HTERT RPE-1 (cell line): ENCODE measurements around the gene ANTXRL.
"Not testable (repeated sequence)": the region's sequence is repeated elsewhere in the genome, so short reads cannot be mapped to it uniquely, and the experiment has no call there.

Source experiments
- in situ Hi-C: fragments of 300-500 bp; cut with MboI; formaldehyde crosslinking; loops from 4 replicates; pipeline ENCODE4 v1.14.3; 2020; ENCODE audit warnings: low sequenced_read_pairs

The ANTXRL gene

DNA sequence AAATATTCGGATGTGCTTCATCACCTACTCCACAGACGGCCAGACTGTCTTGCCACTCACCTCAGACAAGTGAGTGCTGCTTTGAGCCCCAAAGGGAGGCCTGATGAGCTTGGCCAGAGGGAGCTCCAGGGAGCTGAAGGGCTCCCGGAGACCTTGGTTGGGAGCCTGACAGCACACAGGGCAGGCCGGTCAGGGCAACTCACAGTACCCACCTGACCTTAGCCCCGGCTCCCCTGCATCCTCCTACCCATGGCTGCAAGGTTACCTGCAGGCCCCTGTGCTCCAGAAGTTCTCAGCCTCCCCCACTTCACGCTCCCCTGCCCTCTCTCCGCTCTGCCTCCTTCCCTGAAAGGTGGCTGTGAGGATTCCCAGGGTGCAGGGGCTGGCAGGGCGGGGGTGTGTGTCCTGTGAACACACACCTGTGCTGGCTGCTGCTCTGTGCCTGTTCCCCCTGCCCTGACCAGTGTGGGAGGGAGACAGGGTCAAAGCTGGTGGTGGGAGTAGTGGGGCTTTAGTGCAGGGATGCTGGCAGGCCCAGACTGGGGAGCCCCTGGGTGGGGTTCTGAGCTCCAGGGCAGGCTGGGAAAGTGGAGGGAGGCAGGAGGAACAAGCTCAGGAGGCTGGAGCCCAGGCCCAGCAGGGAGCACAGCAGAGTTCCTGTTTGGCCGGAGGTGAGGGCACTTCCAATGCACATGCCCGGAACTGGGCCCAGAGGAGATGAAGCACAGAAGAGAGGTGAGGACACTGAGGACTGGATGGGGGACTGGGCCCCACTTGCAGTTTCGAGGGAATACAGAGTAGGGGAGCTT, 7.2 kb downstream of the ANTXRL start:
- in situ Hi-C loops, result no loop called here

DNA sequence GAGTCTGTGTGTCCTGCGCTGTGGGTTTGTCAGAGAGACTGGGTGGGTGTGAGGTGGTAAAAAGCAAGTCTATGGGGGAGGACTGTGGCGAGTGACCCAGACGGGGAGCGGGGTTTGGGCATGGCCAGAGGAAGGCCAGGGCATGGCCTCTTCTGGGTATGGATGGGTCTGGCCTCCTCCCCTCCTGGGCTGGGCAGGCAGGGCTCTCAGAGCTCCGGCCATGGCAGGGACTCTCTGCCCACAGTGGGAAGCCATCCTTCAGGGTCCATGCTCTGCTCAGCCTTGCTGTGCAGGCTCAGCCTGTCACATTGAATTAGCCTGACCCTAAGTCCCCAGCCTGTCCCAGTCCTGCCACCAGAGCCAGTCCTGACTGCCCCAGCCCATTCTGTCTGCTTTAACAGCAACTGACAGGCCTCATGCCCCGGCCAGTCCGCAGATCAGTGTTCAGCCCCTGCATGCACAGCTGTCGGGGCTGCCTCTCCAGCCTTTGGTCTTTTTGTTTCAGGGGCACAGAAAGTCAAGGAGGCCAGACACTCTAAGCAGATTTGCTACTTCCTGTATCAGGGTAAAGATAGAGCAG, 7.9 kb downstream of the ANTXRL start:
- in situ Hi-C loops, result no loop called here

DNA sequence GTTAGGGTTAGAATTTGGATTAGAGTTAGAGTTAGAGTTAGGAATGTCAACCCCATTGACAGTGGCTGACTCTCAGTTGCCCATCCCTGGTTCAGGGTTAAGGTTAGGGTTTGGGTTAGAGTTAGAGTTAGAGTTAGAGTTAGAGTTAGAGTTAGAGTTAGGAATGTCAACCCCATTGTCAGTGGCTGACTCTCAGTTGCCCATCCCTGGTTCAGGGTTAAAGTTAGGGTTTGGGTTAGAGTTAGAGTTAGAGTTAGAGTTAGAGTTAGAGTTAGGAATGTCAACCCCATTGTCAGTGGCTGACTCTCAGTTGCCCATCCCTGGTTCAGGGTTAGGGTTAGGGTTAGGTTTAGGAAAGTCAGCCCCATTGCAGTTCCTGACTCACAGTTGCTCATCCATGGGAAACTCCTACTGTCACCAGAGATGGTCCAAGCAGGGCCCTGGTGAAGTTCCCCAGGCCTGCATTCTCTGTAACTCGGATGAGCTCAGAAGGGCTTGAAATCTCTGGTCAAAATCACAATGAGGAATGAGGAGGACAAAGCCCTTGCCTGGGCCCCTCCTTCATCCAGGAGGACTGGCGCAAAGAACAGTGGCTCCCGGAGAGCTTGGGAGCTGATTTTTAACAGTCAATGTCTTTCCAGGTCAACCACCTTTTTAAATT, 8.7 kb downstream of the ANTXRL start:
- in situ Hi-C loops, result not testable (repeated sequence)

DNA sequence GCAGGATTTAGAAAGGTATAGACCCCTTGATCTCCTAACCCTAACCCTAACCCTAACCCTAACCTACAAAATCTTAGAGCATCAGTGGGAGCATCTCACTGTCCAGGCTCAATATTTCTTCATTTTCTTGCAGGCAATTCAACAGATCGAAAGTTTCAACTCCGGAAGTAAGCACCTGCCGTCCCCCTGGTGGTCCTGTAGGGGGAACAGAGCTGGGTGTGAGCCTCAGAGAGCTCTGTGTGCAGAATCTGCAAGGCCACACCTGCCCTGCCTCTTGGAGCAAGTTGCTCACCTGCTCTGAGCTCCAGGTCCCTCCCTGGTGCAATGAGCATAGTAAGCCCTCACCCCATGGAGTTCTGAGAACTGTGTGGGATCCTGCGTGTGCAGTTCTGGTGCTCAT, 9.3 kb downstream of the ANTXRL start:
- in situ Hi-C loops, result not testable (repeated sequence)

DNA sequence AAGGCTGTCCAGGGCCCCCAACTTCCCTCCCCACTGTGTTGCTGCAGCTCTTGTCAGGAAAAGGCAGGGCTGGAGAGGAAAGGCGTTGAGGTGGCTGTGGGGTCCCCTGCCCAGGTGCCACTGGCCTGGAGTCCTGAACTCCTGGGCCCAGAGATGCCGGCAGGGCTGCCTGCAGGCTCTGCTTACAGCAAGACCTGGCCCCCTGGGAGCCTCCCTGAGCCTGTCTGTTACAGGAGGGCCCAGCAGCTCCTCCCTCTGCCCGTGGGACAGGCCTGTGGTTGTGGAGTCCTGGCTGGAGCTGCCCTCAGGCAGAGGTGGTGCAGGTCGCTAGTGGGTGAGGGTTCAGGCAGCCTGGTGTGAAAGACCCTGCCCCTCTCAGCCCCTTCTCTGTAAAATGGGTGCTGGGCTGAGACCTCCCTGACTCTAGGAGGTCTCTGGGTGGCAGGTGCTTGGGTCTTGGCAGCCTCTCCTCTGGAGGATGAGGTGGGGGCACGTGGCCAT, 9.9 kb downstream of the ANTXRL start:
- in situ Hi-C loops, result no loop called here

DNA sequence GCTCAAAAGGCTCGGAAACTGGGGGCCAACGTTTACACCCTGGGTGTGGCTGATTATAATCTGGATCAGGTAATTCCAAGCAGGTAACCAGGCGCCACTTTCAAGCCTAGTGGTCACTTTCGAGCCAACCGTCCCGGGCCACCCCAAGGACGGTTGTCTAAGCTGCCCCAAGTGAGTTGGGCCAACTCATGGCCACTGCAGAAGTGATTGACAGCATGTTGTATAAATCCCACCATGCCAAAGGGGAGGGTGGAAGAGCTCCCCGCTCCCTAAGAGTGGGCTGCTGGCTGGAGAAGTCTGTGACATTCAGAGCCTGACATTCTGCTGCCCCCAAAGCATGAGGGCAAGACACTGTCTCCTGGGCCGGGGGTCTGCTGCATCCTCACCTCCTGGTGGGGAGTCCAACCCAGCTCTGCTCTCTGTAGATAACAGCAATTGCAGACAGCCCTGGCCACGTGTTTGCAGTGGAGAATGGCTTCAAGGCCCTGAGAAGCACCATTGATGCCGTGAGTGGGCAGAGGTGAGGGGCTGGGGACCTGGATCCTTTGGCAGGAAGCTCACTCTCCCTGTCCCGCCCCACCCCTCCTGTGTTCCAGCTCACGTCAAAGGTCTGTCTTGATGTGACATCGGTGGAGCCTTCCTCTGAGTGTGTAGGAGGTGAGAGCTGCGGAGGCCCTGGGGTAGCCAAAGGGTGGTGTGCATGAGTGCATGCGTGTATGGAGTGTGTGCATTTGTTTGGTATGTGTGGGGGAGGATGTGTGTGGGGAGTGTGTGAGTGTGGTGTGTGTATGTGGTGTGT, 10.8 kb downstream of the ANTXRL start:
- in situ Hi-C loops, result no loop called here

DNA sequence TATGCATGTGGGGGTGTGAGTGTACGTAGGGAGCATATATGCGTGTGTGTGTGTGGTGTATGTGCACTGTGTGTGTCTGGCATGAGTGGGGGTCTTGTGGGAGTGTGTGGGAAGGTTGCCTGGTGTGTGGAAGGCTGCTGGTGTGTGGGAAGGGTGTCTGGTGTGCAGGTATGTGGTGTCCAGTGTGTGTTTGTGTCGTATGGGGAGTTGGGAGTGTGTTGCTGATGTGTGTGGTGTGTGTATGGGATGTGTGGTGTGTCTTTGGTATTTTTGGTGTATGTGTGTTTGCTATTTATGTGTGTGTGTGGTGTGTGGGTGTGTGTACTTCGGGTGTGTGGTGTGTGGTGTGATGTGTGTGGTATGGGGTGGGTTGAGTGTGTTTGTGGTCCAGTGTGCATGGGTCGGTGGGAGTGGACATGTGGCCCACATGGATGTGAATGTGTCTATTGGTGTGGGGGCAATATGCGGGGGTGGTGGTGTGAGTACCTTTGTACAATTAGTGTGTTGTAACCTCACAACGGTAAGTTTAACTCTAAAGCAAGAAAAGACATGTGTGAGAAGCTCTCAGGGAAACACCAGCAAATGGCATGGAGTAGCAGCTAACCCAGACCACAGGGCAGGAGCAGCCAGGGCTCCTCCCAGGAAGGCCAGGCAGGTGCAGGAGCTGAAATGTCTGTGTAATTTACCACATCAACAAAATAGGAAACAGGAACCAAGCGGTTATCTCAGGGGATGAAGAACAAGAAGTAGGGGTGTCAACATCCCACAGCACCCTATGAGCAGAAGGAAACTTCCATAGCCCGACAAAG, 11.9 kb downstream of the ANTXRL start:
- in situ Hi-C loops, result no loop called here

DNA sequence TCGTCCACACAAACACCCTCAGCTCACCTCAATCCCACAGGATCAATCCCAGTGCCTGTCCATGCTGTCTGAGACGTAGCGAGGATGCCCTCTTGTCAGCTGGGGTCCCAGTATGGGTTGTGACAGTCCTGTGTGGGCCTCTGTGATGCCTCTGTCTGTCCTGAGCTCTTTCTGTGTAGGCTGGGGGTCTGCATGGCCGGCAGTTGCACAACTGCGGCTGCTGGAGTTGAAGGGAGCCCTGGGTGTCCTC, 12.4 kb downstream of the ANTXRL start:
- in situ Hi-C loops, result no loop called here

DNA sequence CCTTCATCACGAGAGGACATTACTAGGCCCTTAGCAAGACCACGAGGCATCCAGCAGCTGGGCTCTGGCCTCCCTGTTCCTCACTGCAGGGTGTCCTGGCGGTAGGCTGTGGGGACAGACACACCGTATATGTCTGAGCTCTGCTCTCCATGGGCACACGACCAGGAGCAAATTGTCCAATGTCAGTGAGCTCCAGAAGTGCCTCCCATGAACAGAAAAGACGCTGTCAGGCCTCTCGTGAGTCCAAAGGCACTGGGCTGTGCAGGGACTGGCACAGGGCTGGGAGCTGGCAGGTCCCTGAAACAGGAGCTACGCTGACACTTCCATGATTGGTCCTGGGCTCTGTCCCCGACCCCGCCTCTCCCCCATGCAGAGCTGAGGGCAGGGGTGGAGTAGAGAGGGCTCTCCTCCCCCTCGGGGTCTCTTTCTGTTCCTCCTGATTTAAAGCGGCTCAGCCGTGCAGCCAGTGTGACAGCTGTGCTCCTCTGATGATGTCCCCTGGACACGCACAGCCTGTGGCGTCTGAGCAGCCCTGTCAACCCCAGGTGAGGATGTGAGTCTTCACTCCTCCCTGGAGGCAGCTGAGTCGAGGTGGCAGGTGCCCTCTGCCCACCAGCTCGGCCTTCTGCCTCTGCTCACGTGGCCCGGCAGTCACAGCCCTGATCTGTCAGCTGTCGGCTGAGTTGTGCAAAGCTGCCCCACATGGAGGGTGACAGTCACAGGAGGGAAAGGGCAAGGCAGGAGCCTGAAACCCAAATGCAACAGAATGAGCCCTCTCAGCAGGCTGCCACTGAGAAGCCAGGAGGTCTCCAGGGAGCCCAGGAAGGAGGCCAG, 13.0 kb downstream of the ANTXRL start:
- in situ Hi-C loops, result no loop called here

DNA sequence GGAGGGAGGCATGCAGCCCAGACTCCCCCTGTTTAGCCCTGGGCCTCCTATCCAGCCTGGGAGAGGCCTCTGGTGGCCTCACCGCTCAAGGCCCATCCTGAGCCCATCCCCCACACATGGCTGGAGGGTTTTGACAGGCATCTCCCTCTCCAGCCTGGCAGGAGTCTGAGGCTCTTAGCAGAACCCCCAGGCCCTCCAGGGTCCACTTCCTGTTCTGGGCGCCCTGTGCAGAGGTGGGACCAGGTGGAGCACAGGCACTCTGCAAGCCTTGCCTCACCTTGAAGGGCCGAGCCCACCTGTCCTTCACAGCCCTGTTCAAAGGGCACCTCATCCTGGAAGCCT, 13.5 kb downstream of the ANTXRL start:
- in situ Hi-C loops, result not testable (repeated sequence)

DNA sequence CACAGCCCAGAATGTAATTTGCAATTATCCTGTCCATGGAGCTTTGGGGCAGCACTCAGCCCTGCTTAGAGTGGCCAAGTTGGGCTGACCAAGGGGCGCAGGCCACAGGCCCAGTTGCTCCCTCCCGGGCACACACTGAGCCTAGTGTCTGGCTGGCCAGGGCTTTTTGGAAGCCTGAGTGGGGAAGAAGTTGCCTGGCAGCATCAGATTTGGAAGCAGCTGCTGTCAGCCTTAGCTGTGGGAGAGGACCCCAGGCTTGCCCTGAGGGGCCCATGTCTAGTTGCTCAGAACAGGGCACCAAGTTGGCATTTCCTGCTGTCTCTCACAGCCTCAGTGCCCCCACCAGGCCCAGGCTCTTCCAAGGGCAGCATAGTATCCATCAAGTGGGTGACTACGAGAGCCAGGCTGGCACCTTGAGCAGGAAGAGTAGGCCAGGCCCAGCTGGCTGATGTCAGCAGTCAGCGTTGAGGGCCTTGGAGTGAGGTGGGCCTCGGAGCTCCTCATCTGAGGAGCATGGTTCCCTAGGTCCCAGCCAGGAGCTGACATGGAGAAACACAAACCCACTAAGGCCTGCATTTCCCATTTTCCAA, 14.4 kb downstream of the ANTXRL start:
- in situ Hi-C loops, result no loop called here

DNA sequence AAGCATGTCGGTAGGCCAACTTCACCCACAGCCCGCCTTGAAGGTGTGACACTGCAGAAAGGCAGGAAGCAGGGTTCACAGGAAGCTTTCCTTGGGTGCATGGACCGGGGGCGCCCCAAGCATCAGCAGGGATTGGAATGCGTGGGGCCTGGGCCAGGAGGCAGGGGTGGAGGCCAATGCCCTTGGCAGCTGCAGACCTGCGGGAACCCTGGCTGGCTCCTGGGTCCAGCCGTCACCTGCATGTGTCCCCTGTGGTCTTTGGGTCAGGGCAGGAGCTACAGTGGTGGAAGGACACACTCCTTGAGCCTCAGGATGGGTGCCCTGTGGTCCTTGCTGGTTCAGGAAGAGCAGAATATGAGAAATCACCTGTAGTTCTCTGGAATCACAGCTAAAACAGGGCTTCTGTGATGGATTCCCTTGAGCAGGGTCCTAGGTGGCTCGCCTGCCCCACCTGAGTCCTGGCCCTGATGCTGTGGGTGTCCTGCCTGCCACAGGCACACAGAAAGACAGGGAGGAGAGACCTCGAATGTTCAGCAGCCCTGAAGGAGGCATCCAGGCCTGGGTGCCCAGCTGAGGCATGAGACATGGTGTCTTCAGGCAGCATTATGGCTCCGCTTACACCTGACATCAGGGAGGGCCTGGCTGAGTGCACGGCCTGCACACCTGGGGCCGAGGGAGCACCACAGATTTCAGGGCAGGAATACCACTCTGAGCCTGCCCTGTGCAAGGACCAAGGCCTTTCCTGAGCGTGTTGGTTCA, 15.1 kb downstream of the ANTXRL start:
- in situ Hi-C loops, result no loop called here

DNA sequence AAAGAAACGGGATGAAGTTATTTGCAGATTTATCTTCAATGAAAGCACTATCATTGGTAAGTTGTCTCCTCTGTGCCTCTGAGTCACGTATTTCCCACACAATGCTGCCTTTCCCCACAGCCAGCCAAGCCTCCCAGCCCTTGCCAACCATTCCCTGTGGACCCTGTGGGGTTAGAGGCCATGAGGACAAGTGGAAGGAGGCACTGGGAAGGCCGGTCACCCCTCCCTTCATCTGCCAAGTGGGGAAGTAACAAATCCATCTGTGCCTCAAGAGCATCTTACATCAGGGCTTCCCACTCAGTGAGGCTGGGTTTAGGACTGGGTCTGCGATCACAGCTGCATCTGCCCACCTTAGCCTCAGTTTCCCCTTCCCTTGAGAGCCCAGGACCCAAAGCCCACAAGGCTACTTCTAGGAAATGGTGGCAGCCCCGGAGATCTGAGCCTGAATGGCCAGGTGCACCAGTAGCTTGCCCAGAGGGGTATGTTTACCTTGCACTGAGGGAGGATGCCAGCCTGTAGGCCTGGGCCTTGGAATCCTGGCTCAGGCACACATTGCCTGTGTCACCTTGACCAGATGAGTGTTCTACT, 16.1 kb downstream of the ANTXRL start:
- in situ Hi-C loops, result not testable (repeated sequence)

DNA sequence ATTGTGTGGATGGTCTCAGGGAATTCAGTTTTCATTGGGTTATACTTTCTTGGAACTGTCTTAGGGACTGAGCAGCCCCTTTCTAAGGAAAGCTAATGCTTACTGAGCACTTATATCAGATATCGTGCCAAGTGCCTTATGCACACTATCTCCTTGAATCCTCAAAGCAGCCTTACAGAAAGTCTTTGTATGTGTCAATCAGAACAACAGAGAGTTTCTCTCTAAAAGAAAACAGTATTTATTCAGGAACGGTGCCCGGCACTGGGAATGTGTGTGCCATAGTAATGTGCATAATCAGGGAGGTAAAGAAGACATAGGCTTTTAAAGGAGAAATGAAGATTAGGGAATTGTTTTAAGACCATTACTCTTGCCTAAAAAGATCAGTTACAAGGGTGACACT, 17.3 kb downstream of the ANTXRL start:
- in situ Hi-C loops, result no loop called here

DNA sequence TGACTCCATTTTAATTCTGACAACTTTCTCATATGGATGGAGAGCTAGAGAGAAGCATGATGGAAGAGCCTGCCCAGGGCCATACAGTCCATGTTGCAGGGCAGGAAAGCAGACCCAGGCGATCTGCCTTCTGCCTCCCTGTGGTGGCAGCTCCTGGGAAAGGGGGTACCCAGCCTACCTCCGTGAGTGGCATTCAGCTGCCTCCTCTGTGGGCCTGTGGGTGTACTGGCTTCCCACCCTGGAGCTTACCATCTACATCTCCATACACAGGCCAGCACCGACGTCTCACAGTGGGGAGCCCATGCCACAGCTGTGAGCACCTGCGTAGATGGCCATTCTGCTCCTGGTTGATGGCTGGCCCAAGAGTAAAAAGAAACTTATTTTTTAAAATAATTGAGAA, 17.9 kb downstream of the ANTXRL start:
- in situ Hi-C loops, result not testable (repeated sequence)

DNA sequence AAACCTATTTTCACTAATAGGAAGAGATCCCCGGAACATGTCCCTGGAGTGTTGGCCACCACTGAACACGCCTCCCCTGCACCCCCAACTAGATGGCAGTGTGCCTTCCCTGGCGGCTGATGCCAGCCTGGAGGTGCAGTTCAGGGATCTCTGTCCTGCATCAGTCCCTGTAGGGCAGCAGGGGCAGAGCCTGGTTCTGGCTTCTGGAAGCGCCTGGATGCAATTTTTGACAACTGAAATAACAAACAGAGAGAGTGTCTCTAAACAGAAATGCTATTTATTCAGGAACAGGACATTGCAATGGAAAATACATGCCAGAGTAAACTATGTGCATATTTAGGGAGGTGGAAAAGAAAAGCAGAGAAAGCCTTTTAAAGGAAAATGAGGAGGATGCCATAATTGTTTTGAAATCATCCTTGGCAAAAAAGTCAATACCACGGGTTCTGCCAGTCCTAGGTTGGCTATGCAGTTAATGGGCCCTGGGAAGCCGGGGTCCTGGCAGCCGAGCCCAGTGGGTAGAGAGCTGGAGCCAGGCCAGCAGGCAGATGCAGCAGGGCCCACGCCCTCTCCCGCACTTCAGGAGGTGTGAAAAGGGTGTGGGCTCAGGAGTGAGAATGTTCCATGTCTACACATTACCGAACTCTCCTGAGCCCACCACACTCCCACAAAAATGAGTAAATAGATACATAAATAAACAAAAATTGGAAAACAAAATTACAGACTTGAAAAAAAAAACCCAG, 18.5 kb downstream of the ANTXRL start:
- in situ Hi-C loops, result no loop called here

DNA sequence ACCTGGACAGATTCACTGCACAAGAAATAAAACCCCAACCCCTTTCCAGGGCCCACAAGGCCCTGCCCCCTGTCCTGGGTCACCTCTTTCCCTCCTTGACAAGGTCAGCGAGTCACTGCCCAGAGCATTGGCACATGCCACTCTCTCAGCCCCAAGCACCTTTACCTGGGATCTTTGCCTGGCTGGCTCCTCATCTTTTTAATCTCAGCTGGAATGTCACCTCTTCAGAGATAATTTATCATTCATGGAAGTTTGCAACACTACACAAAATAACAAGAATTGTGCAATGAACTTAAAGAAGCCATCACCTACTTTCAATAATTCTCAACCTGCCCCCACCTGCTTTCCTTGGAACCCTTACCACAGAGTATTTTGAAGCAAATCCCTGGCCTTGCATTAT, 19.2 kb downstream of the ANTXRL start:
- in situ Hi-C loops, result no loop called here
